HG03378 (cell line): Measurements from ENCODE around the gene MYT1.

Experiments
- ATAC-seq: cut with Tn5 transposase; IDR thresholded peaks from one replicate; pipeline ENCODE4 v1.9.1; 2021; ENCODE audit warnings: mild to moderate bottlenecking, moderate library complexity; ENCODE audit not compliant: unreplicated experiment

The MYT1 gene

GRCh38 chr20:64139199-64140060 is 24.8 kb upstream of the MYT1 start:
- ATAC-seq = no peak

- no peak for ATAC-seq
These were observed 24.0 kb upstream of the MYT1 start for GRCh38 chr20:64140061-64140931.

GRCh38 chr20:64140956-64141355 is 23.3 kb upstream of the MYT1 start:
- no peak for ATAC-seq

GRCh38 chr20:64142590-64142989 is 21.7 kb upstream of the MYT1 start:
- ATAC-seq = no peak

- ATAC-seq = no peak
These were observed 21.0 kb upstream of the MYT1 start for GRCh38 chr20:64143018-64143801.

- no peak for ATAC-seq
These were observed 19.9 kb upstream of the MYT1 start for GRCh38 chr20:64144144-64144912.

GRCh38 chr20:64145458-64146300 is 18.6 kb upstream of the MYT1 start:
- no peak for ATAC-seq

- no peak for ATAC-seq
These were observed 17.8 kb upstream of the MYT1 start for GRCh38 chr20:64146301-64146935.

- no peak for ATAC-seq
These were observed 17.2 kb upstream of the MYT1 start for GRCh38 chr20:64146936-64147477.

GRCh38 chr20:64148581-64148980 is 15.7 kb upstream of the MYT1 start:
- ATAC-seq = no peak

- no peak for ATAC-seq
These were observed 15.1 kb upstream of the MYT1 start for GRCh38 chr20:64149141-64149540.

- ATAC-seq = no peak
These were observed 14.3 kb upstream of the MYT1 start for GRCh38 chr20:64149809-64150560.

- no peak for ATAC-seq
These were observed 13.3 kb upstream of the MYT1 start for GRCh38 chr20:64150756-64151632.

GRCh38 chr20:64151633-64152530 is 12.4 kb upstream of the MYT1 start:
- no peak for ATAC-seq

- no peak for ATAC-seq
These were observed 11.3 kb upstream of the MYT1 start for GRCh38 chr20:64152906-64153305.

- ATAC-seq = no peak
These were observed 10.8 kb upstream of the MYT1 start for GRCh38 chr20:64153410-64153809.
